HG03066 (cell line): ENCODE results near the gene ST6GALNAC5.

ENCODE experiments used
- ATAC-seq: cut with Tn5 transposase; IDR thresholded peaks from one replicate; pipeline ENCODE4 v1.9.1; 2021; ENCODE audit warnings: low read depth; ENCODE audit not compliant: unreplicated experiment

ST6GALNAC5 gene

DNA sequence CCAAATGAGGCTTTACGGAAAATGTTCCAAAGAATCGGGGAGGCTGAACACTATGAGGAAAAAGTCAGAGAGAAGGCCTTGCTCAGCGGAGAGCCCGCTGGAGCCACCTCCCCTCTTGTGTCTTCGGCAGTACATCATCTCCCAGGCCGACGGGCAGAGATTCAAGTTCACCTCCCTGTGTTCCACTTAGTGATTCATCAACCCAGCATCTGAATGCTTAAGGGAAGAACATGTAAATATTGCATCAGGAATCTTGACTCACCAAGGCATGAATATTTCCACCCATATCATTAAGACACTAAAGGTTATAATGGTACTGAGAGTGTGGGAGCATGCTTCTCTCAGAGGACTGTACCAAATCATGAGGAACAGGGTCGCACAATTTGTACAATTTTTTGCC is 172.5 kb downstream of the ST6GALNAC5 start:
- no peak for ATAC-seq

DNA sequence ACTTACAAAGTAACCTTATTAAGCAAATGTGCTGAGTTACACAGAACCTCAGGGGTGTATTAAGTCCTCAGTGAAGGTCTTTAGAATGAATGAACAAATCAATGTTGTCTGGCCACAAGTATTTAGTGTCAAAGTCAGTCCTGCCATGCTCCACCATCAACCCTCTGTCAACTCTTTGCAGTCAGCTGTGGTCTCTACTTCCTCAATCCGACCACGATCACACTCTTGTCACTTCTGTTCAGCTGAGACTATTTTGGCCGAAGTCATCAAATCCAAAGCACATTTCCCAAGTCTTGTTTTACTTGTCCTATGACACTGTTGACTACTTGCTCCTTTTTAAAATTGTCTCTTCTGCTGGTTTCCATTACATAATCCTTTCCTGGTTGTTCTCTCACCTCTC is 173.5 kb downstream of the ST6GALNAC5 start:
- no peak for ATAC-seq

DNA sequence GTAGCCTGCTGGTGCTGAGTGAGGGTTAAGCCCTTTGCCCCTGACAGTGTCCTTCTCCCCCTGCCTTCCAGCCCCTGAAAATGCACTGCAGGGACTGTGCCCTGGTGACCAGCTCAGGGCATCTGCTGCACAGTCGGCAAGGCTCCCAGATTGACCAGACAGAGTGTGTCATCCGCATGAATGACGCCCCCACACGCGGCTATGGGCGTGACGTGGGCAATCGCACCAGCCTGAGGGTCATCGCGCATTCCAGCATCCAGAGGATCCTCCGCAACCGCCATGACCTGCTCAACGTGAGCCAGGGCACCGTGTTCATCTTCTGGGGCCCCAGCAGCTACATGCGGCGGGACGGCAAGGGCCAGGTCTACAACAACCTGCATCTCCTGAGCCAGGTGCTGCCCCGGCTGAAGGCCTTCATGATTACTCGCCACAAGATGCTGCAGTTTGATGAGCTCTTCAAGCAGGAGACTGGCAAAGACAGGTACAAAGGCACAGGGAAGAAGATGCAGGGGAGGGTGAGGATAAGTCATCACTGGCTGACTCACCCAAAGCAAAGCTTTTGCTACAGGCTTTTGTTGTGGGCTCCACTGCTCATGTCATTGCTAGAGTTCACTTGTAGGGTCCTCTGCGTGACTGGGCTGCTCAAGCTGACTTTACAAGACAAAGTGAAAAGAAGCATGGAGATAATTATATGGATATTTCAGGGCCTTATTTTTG is 177.0 kb downstream of the ST6GALNAC5 start:
- ATAC-seq = no peak

DNA sequence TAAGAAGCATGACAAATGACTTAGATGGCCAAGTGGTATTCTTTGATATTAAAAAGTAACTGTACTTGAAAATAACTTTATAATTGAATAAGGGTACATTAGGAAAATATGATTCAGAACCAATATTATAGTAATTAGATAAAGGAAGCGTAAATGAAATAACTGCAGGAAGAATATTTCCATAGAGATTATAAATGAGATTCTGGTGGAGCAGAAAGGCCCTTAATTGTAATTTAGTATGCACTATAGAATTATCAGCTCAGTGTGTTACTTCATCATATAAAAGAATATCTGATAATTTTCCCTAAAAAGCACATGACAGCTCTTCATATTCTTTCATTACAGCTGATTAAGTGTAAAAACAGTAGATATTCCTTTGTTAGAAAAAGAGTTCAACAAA is 180.3 kb downstream of the ST6GALNAC5 start:
- ATAC-seq = no peak

DNA sequence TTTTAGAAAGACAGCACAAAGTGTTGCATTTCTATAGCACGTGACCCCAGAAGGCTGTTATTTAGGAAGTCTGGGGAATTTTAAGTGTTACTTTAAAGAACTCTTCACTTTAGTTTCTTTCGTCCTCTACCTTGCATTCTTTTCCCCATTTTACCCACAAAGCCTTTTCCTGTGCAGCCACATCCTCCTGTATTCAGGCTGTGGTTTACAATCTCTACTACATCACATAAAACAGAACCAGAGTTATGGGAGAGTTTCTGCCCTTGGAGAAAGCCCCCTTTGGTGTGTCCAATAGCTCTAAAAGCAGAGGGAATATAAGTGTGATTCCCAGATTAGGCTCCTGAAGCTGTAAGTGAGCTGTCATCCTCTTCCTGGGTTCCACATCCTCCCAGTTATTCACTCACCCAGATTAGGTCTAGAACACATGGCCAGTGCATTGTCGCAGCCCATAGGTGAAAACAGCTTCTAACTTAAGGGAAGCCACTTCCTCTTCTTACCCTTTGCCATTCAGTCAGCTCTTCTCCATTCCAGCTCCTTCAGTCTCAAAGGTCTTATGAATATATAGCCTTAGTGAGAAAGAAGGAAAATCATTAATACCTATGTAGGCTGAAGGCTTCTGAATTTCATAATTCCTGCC is 180.8 kb downstream of the ST6GALNAC5 start:
- no peak for ATAC-seq

DNA sequence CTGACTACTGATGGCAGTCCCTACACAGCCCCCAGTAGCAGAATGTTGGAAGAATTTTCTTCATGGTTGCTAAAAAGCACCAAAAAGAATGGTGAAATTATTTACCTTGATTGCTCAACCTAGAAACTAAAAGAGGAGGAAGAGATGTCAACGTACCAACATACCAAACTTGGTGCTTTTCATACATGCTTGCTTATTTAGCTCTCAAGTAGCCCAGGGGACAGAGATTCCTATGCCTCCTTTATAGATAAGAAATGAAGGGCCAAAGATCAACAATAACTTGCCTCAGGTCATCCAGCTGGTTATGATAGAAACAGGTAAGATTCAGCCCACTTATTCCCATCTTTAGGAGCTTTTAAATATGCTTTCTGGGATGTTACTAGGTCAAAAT is 181.3 kb downstream of the ST6GALNAC5 start:
- ATAC-seq = no peak

DNA sequence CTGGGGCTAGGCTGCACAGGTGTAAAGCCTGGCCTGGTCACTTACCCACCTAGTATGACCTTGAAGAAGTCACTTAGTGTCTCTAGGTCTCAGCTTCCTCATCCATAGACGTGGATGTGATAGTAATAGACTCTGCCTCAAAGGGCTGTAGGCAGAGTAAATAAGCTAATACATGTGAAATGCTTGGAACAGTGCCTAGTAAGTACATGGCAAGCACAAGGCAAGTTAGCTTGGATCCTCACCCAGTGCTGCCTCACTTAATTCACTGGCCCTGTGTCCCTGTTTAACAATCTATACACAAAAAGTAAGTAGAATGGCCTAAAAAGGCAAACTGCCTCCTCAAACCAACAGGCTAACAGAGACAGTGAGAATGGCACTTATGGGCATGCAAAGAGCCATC is 184.1 kb downstream of the ST6GALNAC5 start:
- no peak for ATAC-seq

DNA sequence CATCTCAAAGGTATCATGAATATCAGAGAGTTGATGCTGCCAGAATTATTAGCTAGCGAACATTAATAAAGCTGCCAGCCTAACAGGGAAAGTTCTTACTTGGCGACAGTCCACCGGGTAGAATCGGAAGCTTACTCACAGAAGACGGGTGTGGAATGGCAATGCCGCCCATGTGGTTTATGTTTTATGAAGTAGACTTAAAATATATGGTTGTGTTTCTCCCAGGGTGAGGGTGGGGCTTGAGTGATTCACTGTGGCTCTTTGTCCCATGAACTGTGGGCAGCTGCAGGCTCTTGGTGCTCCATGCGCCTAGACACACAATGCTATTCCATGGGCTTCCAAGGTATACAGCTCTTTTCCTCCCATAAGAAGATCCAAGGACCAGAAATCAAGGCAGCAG is 189.2 kb downstream of the ST6GALNAC5 start:
- no peak for ATAC-seq

DNA sequence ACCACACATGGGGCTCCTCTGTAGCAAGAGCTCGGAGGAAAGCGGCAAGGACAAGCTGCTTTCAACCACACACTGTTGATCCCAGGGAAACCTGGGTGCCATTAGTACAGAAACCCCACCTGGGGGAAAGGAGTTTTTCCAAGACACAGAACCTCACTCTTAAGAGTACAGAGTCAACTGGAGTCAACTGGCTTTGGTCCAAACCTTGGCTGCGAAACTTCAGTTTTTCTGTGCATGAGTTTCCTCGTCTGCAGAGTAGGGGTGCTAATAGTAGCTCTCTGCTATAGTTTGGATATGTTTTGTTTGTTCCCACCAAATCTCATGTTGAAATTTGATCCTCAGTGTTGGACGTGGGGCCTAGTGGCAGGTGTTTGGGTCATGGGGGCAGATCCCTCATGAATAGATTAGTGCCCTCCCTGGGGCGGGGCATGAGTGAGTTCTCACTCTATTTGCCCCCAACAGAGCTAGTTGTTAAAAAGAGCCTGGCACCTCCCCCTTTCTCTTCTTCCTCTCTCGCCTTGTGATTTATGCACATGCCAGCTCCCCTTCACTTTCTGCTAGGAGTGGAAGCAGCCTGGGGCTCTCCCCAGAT is 190.8 kb downstream of the ST6GALNAC5 start:
- no peak for ATAC-seq

DNA sequence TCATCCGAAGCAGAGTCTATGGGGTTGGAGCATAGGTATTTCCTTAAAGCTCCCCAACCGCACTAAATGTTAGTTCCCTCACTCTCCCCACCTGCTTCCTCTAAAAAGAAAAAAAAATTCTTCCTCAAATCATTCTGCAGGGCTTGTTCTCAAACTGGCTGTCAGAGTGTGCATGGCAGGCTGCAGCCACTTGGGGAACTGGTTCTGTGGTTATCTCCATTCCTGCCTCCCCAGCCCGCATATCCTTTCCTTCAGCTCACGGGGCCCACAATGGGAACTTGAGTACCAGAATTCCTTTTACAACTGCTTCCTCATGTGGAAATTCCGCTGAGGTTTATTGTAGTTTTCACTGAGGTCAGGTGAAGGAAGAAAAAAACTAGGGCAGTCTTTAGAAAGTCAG is 192.7 kb downstream of the ST6GALNAC5 start:
- ATAC-seq = no peak

DNA sequence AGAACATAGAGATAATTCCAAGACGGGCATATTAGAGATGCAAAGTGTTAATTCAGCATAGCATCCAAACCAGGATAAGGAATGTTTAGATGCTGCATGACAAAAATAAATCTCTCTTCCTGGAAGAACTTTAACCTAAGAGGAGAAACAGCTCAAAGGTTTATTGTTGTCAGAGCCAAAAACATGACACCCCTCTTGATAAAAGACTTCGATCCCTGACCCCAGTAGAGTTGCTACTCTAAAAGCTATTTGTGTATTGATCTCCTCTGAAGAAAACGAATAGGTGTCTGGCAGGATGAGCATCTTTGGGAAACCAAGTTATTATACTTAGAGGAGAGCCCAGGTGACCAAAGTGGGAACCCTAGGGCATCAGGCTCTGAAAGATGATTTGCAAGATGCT is 193.9 kb downstream of the ST6GALNAC5 start:
- no peak for ATAC-seq

DNA sequence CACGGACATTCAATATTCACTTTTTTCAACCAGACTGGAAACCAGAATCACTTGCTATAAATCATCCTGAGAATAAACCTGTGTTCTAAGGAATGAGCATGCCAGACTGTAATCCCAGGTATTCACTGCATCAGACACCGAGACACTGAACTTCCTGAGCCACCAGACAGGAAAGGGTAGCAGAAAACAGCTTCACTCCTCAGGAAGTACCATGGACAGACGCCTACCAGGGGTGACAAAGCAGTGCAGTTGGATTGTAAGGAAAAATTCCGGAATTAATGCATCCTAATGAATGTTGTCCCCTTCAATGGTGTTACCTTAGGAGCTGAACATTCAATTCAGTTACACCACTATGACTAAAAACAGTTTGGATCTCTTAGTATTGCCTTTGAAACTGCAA is 195.8 kb downstream of the ST6GALNAC5 start:
- ATAC-seq = no peak

DNA sequence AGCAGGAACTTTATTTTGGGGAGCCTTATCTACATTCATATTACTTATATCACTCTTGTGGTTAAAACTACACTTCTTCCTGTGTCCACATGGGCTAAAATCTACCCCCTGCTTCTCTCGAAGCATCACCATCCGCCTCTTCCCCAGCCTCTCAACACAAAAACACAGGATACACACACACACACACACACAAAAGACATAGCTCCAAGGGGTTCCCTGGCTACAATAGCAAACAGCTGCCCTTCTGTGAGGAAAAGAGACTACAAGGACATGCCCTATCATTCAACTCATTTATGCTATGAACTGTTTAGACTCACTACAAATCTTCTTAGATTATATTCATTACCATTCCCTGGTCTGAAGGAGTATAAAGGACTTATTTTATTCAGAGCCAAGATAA is 197.0 kb downstream of the ST6GALNAC5 start:
- no peak for ATAC-seq

DNA sequence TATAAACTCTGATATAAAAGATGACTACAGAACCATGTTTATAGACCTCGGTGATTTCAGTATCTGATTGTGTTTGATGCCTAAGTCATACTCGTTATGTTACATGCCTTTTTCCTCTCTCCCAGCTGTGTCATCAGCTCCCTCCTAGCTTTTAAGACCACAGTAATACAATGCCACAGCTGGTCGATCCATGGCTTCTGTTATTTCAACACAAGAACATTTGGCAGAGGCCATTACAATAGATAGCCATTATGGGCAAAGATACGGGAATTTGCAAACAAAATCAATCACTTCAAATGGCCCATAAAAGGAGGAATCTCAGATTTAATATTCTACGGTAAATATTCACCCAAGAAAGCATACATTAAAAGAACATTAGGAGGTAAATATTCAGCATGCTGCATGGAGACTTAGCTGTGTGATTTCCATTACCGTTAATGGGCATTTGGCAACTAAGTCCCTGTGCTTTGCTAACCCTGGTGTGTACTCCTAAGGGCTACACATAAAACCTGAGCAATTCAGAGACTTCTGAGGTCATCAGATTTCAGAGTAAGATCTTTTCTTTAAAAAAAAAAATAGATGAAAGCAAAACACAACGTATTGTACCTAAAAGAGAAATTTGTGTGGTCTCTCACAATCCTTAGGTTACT is 198.5 kb downstream of the ST6GALNAC5 start:
- no peak for ATAC-seq

DNA sequence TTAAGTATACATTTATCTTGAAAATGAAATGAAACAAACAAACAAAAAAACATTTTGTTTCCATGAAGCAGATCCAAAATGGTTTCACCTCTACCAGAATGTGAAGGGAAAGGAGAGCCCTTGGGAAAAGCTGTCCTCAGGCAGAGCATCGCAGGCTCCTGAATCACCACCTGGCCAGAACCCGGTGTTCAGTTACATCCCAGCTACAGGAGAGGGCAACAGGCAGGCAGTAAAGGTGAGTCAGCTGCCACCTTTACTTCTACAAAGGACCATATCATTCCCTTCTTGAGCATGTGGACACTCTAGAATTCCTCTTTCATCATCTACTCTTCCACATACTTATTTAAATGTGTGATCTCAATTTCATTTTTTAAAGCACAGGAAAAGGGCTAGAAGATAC is 200.7 kb downstream of the ST6GALNAC5 start:
- ATAC-seq = no peak

DNA sequence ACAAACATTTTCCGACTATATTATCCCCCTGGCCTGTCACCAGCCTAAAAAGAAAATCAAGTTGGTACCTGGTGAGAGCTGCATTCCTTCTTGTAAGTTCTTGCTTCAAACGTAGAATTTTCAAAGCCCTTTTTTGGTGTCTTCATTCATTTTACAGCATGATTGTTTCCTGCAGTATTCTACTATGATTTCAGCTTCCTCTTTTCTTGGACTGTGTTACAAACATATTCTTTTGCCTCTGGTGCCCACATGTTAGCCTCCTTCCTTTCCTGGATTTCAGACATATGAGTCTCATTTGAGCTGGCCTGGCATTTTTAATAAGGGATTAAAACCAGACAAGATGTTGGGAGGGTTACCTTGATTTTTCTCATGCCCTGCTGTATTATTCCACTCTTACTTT is 209.5 kb downstream of the ST6GALNAC5 start:
- no peak for ATAC-seq

DNA sequence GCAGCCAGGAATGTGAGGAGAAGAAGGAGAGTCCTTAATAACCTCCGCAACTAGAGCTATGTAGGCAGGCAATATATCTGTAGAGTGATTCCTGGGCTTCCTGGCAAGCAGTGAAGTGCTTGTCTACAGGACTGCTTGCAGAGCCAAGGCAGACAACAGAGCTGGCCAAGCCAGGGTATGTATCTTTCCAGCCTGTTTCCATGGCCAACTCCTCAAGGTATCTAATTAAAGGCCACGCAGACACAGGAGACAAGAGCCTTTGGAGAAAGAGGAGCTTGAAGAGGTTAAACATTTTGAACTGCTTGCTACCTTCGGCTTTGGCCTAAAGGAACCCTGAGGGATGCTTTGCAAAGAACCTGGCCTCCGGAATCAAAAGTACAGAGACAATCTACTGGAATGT is 214.6 kb downstream of the ST6GALNAC5 start:
- ATAC-seq = no peak

DNA sequence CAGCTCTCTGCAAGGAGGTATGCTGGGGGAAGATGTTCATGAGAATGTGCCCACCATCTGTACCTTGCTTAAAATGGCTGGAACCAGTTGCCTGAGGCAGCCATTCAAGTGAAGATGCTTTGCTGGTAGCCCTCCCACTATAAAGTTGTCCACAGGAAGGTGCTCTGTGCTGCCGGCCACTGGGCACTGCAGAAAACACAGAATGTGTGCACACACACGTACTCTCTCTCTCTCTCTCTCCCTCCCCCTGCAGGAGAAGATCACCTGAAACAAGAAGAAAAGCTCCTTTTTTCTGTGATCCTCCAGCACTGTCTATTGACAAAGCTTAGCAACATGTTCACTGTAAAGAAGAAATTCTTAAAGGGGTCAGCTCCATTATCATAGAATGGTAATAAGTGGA is 217.2 kb downstream of the ST6GALNAC5 start:
- ATAC-seq = no peak

DNA sequence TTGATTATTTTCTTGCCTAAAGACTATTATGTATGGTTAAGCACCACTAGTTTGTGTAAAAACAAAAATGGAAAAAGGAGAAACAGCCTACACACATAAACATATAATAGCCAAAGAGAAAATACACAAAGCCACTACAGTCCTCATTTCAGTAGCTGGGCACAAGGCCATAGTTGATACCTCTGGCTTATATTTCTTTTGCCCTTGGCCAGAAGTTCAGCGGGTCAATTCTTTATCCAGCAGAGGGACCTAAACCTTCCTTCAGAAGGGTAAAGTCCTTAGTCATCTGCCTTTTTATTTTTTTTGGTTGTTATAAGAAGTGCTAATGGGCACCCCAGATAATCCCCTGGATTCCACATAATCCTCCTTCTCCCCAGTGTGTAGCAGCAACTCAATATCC is 217.8 kb downstream of the ST6GALNAC5 start:
- no peak for ATAC-seq

DNA sequence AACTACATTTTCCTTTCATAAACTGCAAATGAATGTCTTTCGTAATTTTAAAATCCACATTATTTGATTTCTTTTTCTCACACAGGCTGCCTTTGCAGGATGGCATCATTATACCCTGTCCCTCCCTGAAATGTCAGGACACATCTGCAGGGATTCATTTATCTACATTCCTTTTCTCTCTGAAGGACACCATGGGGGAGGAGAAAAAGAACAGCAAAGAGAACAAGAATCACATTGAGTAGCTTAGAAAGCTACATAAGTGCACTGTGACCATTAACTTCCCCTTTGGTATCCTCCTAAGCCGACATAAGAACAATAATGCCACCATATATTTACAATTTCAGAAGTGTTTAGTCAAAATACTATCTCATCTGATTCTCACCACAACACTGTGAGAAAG is 222.5 kb downstream of the ST6GALNAC5 start:
- ATAC-seq = no peak

DNA sequence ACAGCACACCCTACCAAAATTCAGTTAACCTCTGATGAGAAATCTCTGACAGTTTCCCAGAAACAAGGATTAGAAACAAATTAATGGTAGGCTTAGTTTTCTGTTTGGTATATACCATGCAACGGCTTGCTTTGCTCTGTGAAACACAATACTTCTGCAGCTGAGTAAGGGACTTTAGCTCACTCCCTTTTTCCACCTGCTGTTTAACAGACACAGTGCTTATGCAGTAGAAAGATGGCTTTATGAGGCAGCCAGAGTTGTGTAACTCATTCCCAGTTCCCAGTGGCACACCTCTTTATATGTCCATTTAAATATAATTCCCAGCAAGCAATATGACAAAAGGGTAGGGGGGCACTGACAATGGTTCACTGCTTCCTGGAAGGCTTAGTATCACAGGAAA is 228.0 kb downstream of the ST6GALNAC5 start:
- ATAC-seq = no peak
